GM21529 (cell line): ENCODE measurements around the gene CEP43.

Experiments used
- ATAC-seq: cut with Tn5 transposase; IDR thresholded peaks from one replicate; pipeline ENCODE4 v1.9.1; 2021; ENCODE audit not compliant: unreplicated experiment

CEP43 gene

GRCh38 chr6:166999145-166999883, at the start of gene CEP43:
Gene CEP43 (plus strand): TSS chr6:166999397. CDS start chr6:166999413, 16 bp downstream.
- ATAC-seq, result peak; percentile 88

- no peak for ATAC-seq
Measured at GRCh38 chr6:166949528-166950442, 49.4 kb upstream of the CEP43 start.

GRCh38 chr6:166950443-166950821, 48.8 kb upstream of the CEP43 start:
- ATAC-seq, result peak; percentile 40

- peak; percentile 90 for ATAC-seq
Measured at GRCh38 chr6:166950892-166951669, 48.1 kb upstream of the CEP43 start.

- no peak for ATAC-seq
Measured at GRCh38 chr6:166951670-166952060, 47.5 kb upstream of the CEP43 start.

- ATAC-seq, result no peak
Measured at GRCh38 chr6:166952121-166952520, 47.1 kb upstream of the CEP43 start.

- ATAC-seq, result no peak
Measured at GRCh38 chr6:166952567-166953486, 46.4 kb upstream of the CEP43 start.

- ATAC-seq, result no peak
Measured at GRCh38 chr6:166954118-166954713, 45.0 kb upstream of the CEP43 start.

- no peak for ATAC-seq
Measured at GRCh38 chr6:166955121-166955864, 43.9 kb upstream of the CEP43 start.

- peak; percentile 0 for ATAC-seq
Measured at GRCh38 chr6:166955865-166956443, 43.2 kb upstream of the CEP43 start.

GRCh38 chr6:166956444-166957086, 42.6 kb upstream of the CEP43 start, which contains the start of gene RNASET2:
Gene RNASET2 (minus strand): TSS chr6:166956550. CDS start chr6:166956182, 368 bp downstream.
- ATAC-seq, result peak; percentile 62

- ATAC-seq, result peak; percentile 50
Measured at GRCh38 chr6:166957087-166957804, 42.0 kb upstream of the CEP43 start.

- ATAC-seq, result no peak
Measured at GRCh38 chr6:166957805-166958076, 41.5 kb upstream of the CEP43 start.

- ATAC-seq, result peak; percentile 22
Measured at GRCh38 chr6:166958926-166959861, 40.0 kb upstream of the CEP43 start.

- ATAC-seq, result no peak
Measured at GRCh38 chr6:166959911-166960608, 39.1 kb upstream of the CEP43 start.

- no peak for ATAC-seq
Measured at GRCh38 chr6:166960609-166960978, 38.6 kb upstream of the CEP43 start.
